Measurements from ENCODE around the gene RAET1G. TPM values are rescaled to one million over a fixed set of nuclear protein-coding genes. Genes with fewer than 3 reads are reported as not detected.
A peak's percentile ranks its signal among the peaks of the same experiment; 100 is the strongest.
"Not testable (repeated sequence)": the region's sequence is repeated elsewhere in the genome, so short reads cannot be mapped to it uniquely, and the experiment has no call there.

The RAET1G gene
- polyA plus RNA-seq, 1 of the 3 experiments (the other 2 are of a cell fraction) = 2.5 TPM

- TF ChIP-seq RXRA (IDR thresholded peaks at IDR 0.05; ENCODE audit: borderline replicate concordance, low read depth) = no peak
- TF ChIP-seq FOXJ3 (CRISPR knock-in tag; IDR thresholded peaks at IDR 0.05) = no peak
- TF ChIP-seq TCF12 (IDR thresholded peaks at IDR 0.05) = no peak
- no peak for TF ChIP-seq RFX5 (IDR thresholded peaks at IDR 0.05; ENCODE audit: low read length)
- peak; percentile 41; the same call in 1 of the 2 replicates for TF ChIP-seq CTCF (IDR thresholded peaks at IDR 0.05)
- no peak for TF ChIP-seq EP300 (IDR thresholded peaks at IDR 0.05; ENCODE audit: borderline replicate concordance in 1 of 2, low read depth in 1 of 2, low read length in 1 of 2)
- TF ChIP-seq EZH2phosphoT487 (IDR thresholded peaks at IDR 0.05; ENCODE audit: borderline replicate concordance, low read depth) = no peak
- 0% methylated on average over 3 of the region's 3 CpGs for WGBS (ENCODE audit: low lambda C conversion rate)
- Histone ChIP-seq H3K4me2 (no peak overlapping the region), H3K9me2 (no peaks in the 10 kb centered on the region), H3K27me3 (ENCODE audit: insufficient read depth) (peaks cover 4% of the 10 kb centered on the region; the same call in 1 of the 2 replicates), H3K4me3 (ENCODE audit: low read depth in 2 of 2, low read length in 1 of 2) (no peak overlapping the region; a peak in 1 of 4 replicates), H3K79me2 (ENCODE audit: insufficient read depth) (no peaks in the 10 kb centered on the region), H3F3A (replicated peaks; ENCODE audit: insufficient read depth) (peaks cover 3% of the 10 kb centered on the region), H3K36me3 (replicated peaks in 1 of 2; ENCODE audit: control insufficient read depth in 1 of 2, insufficient read depth in 2 of 2, low read length in 1 of 2) (no peaks in the 10 kb centered on the region), H3K4me1 (ENCODE audit: control insufficient read depth in 1 of 2, insufficient read depth in 2 of 2, low read depth in 1 of 2, low read length in 1 of 2) (peaks cover 0 to 3% of the 10 kb centered on the region in 2 experiments; a peak in 1 of 4 replicates), H4K20me1 (ENCODE audit: insufficient read depth) (no peaks in the 10 kb centered on the region), H3K9ac (no peak overlapping the region), H2AFZ (ENCODE audit: low read depth) (no peak overlapping the region), H3K9me3 (no peaks in the 10 kb centered on the region), H3K27ac (ENCODE audit: low read depth in 2 of 2, low read length in 1 of 2) (no peak overlapping the region)
- ChIA-PET CTCF (interaction anchor here (0.7 to 1.2 kb wide), 2 partner anchors 12 to 89 kb away, joined by 3 to 4 read pairs; no protein-coding TSS in a partner anchor), POLR2A (no interaction called here)
- DNase-seq = no peak
These were observed 6.5 kb upstream of the RAET1G start for GRCh38 chr6:149929422-149929821.

- CTCF ChIA-PET = interaction anchor here (0.6 to 1.0 kb wide), 3 partner anchors 11 to 93 kb away, joined by 3 to 4 read pairs (median 3); no protein-coding TSS in a partner anchor
- POLR2A ChIA-PET; H3K27me3 ChIP-seq (ENCODE audit: insufficient read depth); H3K27ac ChIP-seq (ENCODE audit: low read depth in 2 of 2, low read length in 1 of 2); H4K20me1 ChIP-seq (ENCODE audit: insufficient read depth); H3K9me2 ChIP-seq; H3K4me2 ChIP-seq; DNase-seq; H3K79me2 ChIP-seq (ENCODE audit: insufficient read depth); H3K36me3 ChIP-seq (replicated peaks in 1 of 2; ENCODE audit: control insufficient read depth in 1 of 2, insufficient read depth in 2 of 2, low read length in 1 of 2); H3K4me1 ChIP-seq (ENCODE audit: control insufficient read depth in 1 of 2, insufficient read depth in 2 of 2, low read depth in 1 of 2, low read length in 1 of 2); H3K4me3 ChIP-seq (ENCODE audit: low read depth in 2 of 2, low read length in 1 of 2); H2AFZ ChIP-seq (ENCODE audit: low read depth); H3K9ac ChIP-seq; H3K9me3 ChIP-seq; H3F3A ChIP-seq (replicated peaks; ENCODE audit: insufficient read depth): not testable (repeated sequence)
- 79% methylated on average over 4 of the region's 4 CpGs for WGBS (ENCODE audit: low lambda C conversion rate)
These were observed 4.1 kb upstream of the RAET1G start for GRCh38 chr6:149927025-149927424.

GRCh38 chr6:149925974-149926777, 3.3 kb upstream of the RAET1G start:
- CTCF ChIA-PET = interaction anchor here (0.6 to 2.4 kb wide), 5 partner anchors 9 to 92 kb away, joined by 3 to 23 read pairs (median 3); no protein-coding TSS in a partner anchor
- TF ChIP-seq YY1 (IDR thresholded peaks at IDR 0.05; ENCODE audit: low read depth) (no peak), MXI1 (IDR thresholded peaks at IDR 0.05; ENCODE audit: low read depth, low read length) (no peak), FOXJ3 (CRISPR knock-in tag; IDR thresholded peaks at IDR 0.05) (no peak), USF2 (IDR thresholded peaks at IDR 0.05; ENCODE audit: borderline replicate concordance, low read depth, low read length) (no peak), NFIC (IDR thresholded peaks at IDR 0.05; ENCODE audit: borderline replicate concordance) (no peak), RCOR1 (IDR thresholded peaks at IDR 0.05; ENCODE audit: low read length) (0 out of 2 replicates have a peak, but pooled peaks have one; percentile 14), JUND (IDR thresholded peaks at IDR 0.05) (no peak), FOSL2 (IDR thresholded peaks at IDR 0.05; ENCODE audit: borderline replicate concordance, low read depth) (no peak), CTCF (IDR thresholded peaks at IDR 0.05) (peak; percentile 73), RAD21 (IDR thresholded peaks at IDR 0.05; ENCODE audit: low read length) (peak; percentile 86), TAF1 (IDR thresholded peaks at IDR 0.05; ENCODE audit: borderline replicate concordance, low read depth, low read length) (no peak)

More at GRCh38 chr6:149925974-149926777, 3.3 kb upstream of the RAET1G start:
- WGBS (ENCODE audit: low lambda C conversion rate) = 6% methylated on average over 29 of the region's 31 CpGs
- H3K9me2 ChIP-seq = no peaks in the 10 kb centered on the region
- no peaks in the 10 kb centered on the region for H3K9me3 ChIP-seq
- H3K4me3 ChIP-seq (ENCODE audit: low read depth in 2 of 2, low read length in 1 of 2) = peak overlapping the region; percentile 32 to 40
- H3K79me2 ChIP-seq (ENCODE audit: insufficient read depth) = no peaks in the 10 kb centered on the region
- POLR2A ChIA-PET = no interaction called here
- no peaks in the 10 kb centered on the region for H3K36me3 ChIP-seq (replicated peaks in 1 of 2; ENCODE audit: control insufficient read depth in 1 of 2, insufficient read depth in 2 of 2, low read length in 1 of 2)
- peak; percentile 80 for DNase-seq
- no peaks in the 10 kb centered on the region for H4K20me1 ChIP-seq (ENCODE audit: insufficient read depth)
- H3K27me3 ChIP-seq (ENCODE audit: insufficient read depth) = no peaks in the 10 kb centered on the region; the same call in 1 of the 2 replicates
- no peaks in the 10 kb centered on the region for H3F3A ChIP-seq (replicated peaks; ENCODE audit: insufficient read depth)
- H2AFZ ChIP-seq (ENCODE audit: low read depth) = 0 out of 2 replicates have a peak overlapping the region, but pooled peaks have one; percentile 46
- H3K4me2 ChIP-seq = peak overlapping the region; percentile 52
- H3K4me1 ChIP-seq (ENCODE audit: control insufficient read depth in 1 of 2, insufficient read depth in 2 of 2, low read depth in 1 of 2, low read length in 1 of 2) = peaks cover 0 to 9% of the 10 kb centered on the region in 2 experiments; a peak in 1 of 4 replicates
- no peak overlapping the region for H3K9ac ChIP-seq
- no peak overlapping the region for H3K27ac ChIP-seq (ENCODE audit: low read depth in 2 of 2, low read length in 1 of 2)

All from SK-N-SH (cell line).